LNCAP (cell line): ENCODE data around the gene TDRD10.

Experiments used
- TF ChIP-seq, protein P1 (sequence below): fragments of 450-650 bp; IDR thresholded peaks from 2 replicates; pipeline ENCODE4 v1.5.1; 2017; ENCODE audit warnings: mild to moderate bottlenecking

The TDRD10 gene

DNA sequence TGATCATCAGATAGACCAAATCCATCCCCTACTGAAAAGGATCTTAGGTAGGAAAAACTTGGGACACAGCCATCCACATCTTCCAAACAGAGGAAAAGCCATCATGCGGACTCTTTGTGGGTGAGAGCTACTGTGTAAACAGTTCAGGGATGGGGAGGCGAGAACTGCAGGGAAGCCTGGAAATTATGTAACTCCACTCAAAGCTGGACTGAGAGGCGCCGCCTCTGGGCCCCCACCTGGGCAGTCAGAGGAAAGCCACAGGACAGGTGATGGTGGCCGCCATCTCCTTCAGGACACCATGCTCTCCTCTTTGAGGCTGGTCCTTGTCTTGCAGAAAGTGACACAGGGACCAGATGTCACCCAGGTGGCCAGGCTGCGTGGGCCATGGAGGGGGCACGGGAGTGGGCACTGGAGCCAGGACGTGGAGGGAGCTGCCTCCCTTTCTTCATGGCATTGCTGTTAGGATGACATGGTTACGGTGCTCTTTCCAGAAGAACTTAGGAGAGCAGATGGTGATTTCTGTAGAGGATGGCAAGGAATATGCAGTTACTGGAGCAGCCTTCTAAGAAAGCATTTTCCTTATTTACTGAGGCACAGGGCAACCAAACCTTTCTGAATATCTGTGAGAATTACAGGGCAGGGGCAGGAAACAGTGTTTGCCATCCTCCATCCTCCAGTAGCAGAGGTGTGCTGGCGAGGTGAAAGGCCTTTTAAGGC, 32.0 kb upstream of the TDRD10 start:
- TF ChIP-seq, protein P1, sequence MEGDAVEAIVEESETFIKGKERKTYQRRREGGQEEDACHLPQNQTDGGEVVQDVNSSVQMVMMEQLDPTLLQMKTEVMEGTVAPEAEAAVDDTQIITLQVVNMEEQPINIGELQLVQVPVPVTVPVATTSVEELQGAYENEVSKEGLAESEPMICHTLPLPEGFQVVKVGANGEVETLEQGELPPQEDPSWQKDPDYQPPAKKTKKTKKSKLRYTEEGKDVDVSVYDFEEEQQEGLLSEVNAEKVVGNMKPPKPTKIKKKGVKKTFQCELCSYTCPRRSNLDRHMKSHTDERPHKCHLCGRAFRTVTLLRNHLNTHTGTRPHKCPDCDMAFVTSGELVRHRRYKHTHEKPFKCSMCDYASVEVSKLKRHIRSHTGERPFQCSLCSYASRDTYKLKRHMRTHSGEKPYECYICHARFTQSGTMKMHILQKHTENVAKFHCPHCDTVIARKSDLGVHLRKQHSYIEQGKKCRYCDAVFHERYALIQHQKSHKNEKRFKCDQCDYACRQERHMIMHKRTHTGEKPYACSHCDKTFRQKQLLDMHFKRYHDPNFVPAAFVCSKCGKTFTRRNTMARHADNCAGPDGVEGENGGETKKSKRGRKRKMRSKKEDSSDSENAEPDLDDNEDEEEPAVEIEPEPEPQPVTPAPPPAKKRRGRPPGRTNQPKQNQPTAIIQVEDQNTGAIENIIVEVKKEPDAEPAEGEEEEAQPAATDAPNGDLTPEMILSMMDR: no peak

DNA sequence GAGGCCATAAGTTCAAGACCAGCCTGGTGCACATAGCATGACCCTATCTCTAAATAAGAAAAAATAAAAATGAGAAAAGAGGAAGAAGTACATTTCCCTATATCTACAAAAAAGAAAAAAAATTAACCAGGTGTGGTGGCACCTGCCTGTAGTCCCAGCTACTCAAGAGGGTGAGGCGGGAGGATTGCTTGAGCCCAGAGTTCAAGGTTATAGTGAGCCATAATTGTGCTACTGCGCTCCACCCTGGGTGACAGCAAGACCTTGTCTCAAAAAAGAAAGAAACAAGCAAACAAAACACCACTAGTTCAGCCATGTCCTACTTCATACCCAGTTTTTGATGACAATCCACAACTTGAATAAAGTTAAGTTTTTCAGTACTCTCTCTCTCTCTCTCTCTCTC, 30.7 kb upstream of the TDRD10 start:
- TF ChIP-seq, protein P1: no peak

DNA sequence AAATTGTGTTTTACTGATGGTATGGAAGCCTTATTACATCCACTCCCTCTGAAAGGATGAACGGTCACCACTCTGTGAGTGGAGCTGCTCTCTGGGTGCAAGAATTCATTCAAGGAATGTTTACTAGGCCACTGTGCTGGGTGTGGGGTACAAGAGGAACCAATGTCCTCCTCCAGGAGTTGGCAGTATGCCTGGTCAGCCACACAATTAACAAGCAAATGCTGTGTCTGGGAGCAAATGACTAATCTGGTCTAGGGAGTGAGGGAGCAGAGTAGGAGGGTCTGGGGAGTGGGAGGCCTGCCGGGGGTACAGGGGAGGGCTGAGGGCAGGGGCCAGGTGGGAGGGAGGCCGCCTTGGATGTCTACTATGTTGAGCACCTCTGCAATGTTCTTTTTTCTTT, 27.2 kb upstream of the TDRD10 start:
- TF ChIP-seq, protein P1: no peak

DNA sequence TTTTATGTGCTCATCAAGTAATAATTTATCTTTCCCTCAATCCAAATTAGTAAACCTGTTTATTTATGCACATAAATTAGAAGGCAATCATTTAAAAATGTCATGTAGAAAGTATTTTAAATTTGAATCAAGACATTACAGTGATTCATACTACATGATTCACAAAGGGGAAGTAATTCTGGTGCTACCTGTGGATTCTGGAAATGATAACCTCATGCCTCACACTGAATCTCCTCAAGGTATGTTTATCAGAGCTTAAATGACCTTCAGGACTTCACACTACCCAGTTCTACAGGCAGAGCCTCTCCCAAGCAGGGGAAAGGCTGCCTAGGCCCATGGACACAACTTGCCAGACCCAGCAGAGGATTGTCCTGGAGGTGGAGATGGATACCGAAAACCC, 25.2 kb upstream of the TDRD10 start:
- TF ChIP-seq, protein P1: no peak

DNA sequence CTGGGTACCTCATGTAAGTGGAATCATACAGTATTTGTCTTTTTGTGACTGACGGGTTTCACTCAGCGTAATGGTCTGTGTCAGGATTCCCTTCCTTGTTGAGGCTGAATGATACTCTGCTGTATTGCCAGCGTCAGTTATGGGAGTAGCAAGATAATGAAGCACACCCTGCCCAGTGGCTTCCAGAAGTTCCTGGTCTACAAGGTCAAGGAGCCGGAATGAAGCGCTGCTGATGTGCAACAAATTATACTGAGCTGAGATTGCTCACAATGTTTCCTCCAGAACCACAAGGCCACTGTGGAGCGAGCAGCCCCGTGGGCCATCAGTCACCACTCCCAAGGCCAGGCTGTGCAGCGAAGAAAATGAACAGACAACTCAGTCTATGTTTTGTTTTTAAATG, 24.0 kb upstream of the TDRD10 start:
- TF ChIP-seq, protein P1: no peak

DNA sequence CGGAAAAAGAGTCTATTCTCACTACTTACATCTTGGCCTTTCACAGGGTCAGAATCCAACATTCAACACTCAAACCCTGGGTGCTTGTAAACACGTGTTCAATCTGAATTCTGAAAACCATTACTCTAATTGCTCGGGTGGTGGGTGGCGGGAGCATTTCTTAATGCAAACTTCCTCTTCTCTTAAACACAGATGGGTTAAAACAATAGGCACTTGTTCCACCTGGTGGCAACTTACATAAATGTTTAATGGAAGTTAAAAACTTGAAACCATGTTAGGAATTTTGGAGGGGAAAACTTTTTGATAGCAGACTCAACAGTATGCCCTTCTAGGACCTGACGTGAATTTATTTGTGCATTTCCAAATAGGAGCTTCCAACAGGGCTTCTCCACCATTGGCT, 23.4 kb upstream of the TDRD10 start:
- TF ChIP-seq, protein P1: peak; percentile 46; the same call in 1 of the 2 replicates

DNA sequence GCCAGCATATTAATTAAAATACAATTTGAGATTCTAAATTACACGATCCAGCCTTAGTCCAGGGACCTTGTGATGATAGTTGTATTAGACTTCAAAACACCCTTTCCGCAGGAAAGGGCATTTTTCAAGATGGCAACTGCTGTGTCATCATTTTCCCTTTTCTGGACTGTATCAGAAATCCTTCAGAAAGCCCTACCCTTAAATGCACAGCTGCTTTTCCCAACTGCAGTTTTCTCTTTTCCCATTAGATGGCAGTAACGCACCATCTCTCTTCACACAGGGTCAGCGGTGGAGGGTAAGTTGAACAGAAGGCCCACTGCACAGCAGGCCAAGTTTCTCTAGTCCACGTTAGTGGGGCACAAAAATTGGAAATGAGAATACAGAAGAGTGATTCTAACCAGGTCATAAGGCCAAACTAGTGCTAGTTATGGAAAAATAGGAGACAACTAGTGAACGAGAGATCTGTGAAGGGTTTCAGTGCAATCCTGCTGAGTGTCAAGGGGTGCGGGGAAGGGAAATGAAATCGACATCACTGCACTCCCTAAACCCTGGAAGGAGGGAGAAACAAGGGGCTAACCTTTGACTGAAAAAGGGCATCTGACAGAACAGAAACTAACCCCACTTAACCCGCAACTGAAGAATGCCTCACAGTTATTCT, 22.1 kb upstream of the TDRD10 start:
- TF ChIP-seq, protein P1: peak; percentile 98
